Superior temporal gyrus (tissue), 1 donor: ENCODE measurements around the gene HIPK2.

Experiments
- DNase-seq: peaks from one replicate; pipeline ENCODE4 v3.0.0-alpha.2; 2016; ENCODE audit errors: extremely low spot score

The HIPK2 gene

DNA sequence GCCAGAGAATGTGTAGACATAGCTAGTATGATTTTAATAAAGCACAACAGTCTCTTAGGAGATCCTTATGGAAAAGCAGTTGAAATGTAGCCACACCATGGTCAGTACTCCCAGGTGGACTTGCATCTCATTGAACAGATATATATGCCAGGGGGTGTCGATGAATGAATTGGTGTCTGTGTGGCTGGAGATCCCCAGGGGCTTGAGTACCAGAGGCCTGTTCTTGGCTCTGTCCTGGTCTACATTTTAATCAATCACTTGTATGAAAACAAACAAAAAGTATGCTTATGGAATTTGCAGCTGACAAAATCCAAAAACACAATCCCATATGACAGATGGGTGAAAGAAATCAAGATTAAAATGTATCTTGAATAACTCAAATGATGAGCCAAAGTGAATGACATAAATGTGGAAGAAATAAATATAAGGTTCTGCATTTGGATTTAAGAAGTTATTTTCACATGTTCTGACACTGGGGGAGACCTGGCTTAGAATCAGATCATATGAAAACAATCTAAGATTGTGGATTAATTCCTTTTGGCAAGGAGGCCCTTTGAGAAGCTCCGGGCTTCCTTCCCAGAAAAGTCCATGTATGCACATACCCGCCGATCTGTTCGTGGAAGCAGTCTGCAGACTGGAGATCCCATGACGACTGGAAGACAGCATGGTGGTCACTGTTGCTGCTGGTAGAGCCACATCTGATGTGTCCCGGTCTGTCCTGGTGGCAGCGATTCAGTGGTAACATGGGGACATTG is 238.7 kb downstream of the HIPK2 start:
- no peak for DNase-seq

DNA sequence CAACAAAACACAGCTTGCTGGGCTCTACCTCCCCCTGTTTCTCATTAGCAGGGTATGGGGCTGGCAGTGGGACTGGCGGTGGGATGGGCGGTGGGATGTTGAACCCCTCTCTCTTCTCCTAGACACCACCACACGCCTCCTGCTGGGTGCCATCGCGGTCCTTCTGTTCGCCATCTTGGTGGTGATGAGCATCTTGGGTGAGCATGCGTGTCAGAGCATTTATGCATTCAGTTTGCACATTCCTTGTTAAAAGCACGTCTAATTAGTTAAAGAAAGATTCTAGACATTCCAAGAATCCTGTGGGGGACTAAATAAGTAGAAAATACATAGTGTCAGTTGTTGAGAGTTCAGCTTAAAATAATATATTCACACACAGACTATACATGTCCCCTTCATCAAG is 241.6 kb downstream of the HIPK2 start:
- no peak for DNase-seq

DNA sequence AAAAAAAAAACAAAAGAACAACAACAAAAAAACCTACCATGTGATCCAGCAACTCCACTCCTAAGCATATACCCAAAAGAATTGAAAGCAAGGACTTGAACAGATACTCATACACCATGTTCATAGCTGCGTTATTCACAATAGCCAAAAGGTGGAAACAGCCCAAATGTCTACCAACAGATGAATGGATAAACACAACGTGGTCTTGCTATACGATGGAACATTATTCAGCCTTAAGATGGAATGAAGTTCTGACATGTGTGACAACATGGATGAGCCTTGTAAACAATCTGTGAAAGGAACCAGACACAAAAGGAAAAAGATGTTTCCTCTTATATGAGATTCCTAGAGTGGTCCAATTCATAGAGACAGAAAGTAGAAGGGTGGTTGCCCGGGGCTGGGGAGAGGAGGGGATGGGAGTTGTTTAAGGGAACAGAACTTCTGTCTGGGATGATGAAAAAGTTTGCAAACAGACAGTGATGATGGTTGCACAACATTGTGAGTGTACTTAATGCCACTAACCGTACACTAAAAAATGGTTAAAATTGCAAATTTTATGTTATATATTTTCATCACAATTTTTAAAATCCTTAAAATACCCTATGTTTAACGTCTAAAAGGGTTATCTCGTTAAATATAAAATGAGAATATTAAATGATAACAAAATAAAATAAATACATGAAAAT is 242.7 kb downstream of the HIPK2 start:
- no peak for DNase-seq

DNA sequence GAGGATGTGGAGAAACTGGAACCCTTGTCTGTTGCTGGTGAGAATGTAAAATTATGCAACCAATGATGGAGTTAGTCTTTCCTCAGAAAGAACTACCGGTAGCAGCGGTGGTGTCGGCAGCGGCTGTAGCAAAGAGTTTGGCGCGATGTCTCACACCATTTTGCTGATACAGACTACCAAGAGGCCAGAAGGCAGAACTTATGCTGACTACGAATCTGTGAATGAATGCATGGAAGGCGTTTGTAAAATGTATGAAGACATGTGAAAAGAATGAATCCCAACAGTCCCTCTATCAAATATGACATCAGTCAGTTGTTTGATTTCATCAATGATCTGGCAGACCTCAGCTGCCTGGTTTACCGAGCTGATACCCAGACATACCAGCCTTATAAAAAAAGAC is 243.7 kb downstream of the HIPK2 start:
- no peak for DNase-seq

DNA sequence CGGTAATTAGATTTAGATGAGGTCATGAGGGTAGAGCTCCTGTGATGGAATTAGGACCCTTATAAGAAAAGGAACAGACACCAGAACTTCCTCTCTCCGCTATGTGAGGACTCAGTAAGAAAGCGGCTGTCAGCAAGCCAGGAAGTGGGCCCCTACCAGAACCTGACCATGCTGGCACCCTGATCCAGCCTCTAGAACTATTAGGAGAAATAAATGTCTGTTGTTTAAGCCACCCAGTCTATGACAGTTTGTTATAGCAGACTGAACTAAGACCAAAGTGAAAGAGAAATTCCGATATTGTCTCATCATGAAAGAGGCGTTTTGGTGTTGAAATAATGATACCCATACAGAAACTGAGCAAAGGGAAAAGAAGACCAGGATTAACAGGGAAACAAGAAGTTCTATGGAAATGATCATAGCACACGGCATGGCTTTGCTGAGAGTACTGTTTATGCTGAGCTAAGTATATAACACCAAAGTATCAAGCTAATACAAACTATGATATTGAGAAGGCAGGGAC is 245.1 kb downstream of the HIPK2 start:
- no peak for DNase-seq

DNA sequence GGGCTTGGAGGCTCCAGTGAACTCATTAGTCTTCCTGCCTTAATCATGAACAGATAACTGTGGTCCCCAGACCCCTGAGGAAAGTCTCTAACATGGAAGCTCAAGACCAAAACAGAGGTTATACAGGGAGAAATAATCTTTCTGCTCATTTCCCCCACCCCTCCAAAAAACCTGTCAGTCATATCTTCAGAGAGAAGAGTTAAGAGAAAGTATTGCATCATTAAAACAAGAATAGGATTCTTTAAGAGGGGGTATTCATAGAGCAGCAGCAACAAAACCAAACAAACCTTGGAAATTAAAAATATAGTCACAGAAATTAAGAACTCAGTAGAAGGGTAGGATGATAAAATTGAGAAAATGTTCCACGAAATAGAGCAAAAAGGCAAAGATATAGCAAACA is 246.7 kb downstream of the HIPK2 start:
- no peak for DNase-seq

DNA sequence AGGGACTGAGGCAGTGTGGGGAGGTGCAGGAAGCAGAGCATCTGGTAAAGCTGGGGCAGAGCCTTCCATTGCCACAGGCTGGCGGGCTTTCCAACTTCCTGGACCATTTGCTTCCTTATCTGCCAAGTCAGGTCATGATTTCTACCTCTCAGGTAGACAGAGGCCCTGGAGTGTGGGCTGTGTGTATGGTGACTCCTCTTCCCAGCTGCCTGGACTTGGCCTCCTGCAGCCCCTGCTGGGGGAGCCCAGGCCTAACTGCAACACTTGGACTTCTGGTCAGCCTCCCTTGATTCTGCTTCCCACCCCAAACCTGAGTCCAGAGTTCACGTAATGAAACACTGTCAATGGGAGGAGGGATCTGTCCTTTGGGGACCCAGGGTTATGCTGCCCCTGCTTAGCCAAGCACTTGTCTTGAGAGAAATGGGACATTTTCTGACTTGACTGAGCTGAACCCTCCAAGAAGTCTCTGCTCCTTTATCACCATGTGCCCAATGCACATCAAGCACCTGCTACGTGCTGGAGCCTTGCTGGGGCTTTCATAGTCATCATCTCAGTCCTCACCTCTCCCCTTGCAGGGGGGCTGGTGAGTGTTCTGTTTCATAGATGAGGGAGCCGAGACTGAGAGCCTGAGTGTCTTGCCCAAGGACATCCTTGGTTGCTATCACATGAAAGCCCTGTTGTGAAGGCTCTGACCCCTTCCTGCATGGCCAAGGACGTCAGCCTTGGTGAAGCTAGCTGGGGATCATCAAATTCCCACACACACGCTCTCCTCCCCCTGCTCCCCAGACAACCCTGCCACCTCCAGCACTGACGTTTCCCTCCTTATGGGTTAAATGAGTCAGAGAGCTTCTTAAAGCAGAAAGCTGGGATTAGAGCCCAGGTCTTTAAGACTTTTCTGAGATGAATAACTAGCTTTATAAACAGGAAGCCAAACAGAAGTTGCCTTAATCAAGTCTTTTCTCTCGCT is 250.9 kb downstream of the HIPK2 start:
- no peak for DNase-seq

DNA sequence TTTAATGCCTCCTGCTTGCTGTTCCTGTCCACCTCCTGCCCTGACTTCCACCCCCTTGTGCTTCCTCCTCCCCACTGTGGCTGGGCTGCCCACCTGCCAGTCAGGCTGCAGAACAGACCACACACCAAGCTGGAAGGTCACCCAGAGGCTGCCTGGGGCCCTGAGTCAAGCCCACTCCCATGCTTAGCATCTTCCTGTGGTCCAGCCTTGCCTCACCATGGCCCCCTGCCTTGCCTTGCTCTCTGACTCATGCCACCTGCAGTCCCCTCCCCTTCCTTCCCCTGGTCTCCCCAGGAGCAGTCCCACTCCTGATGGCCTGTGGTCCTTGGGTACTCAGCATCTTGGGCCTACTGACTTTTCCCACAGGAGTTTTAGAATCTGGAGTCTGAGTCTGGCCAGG is 252.0 kb downstream of the HIPK2 start:
- DNase-seq = no peak

DNA sequence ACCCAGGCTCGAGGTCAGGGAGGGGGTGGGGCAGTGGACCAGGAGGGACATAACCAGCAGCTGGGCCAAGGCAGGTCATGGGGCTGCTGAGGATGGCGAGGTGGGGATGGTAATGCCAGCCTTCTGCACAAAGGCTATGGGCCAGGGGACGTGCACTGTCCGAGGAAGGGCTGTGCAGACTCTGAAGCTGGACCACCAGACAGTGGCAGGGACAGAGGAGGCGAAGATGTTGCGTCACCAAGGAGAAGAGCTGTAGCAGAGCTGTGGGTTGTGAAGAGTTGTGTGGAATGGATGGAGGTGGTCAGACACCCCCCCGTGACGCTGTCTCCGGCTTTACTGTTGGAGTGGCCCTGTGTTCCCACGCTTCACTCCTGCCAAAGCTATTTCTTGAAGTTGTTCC is 252.6 kb downstream of the HIPK2 start:
- DNase-seq = no peak

DNA sequence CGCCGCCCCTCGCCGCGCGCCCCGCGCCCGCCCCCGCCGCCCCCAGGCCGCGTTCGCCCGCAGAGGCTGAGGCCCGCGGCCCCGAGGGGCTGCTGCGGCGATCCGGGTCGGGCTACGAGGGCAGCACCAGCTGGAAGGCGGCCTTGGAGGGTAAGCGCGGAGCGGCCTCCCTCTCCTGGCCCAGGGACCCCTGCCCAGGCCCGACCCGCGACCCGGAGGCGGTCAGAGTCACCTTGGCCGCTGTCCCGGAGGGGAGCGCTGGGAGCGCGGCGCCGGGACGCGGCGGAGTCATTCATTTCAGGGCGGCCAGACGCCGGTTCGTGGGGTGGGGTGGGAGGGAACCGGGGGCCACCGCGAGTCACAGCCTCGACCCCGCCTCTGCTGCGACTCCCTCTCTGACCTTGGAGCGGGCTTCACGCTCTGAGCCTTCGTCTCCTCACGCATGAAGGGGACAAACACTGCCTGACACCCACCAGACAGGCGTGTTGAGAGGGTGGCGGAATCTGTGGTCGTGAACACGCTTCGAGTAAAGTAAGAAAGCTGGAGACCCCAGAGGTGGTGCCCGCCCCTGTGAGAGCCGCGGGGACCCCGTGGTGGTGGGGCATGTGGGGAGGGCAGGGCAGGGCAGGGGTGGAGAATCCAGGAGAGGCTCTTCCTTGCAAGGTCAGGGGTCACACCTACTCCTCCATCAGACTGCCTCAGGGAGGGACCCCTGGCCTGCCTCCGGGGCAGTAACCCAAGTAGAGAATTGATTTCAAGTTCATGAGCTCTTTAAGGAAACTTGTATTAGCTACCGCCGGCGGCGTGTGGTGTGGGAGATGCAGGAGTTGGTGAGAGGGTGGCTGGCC is 253.6 kb downstream of the HIPK2 start:
- DNase-seq = no peak

DNA sequence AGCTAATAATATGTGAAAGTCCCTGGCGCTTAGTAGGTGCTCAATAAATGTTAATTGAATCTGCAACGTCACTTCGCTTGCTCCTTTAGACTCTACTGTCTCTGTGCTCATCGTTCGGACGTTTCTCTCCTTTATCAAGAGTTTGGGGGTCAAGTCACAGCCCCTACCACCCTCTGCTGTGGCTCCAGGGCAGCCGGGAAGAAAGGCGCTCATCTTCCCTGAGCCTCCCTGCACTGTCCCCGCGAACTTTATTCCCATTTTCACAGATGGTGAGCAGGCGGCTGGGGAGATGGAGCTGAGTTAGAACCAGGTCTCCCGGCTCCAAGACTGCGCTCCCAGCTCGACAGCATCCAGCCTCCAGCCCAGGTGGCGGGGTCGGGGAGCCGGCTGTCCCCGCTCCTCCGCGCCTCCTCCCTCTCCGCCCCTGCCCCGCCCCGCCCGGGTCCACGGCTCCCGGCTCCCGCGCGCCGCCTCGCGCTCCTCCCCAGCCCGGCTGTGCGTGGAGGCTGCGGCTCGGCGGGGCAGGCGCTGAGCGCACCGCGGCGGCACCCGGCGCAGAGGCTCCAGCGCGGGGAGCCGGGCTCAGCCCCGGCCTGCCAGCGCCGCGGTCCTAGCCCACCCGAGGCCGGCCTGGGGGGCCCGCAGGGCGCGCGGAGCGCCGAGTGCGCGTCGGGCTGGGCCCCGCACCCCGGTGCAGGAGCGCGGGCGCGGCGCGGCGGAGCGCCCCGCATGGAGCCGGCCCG is 254.4 kb downstream of the HIPK2 start, which contains the start of gene CLEC2L:
Gene CLEC2L (plus strand): TSS at position 487 of the 743 bp plus-strand sequence. CDS start 243 bp downstream, at position 730.
- DNase-seq = no peak

DNA sequence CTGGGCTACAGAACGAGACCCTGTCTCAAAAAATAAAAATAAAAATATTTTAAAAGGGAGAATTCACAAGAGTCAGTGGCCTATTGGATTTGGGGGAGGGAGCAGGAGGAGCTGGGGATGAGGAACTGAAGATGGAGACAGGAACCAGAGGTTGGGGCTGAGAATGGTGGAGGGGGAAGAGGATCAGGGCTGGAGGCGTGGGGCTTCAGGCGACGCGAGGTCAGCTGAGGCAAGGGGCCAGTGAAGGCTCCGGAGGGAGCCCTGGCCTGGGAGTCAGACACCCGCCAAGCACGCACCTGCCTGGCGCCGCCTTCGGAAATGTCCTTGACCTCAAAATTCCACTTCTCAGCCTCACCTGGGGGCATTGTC is 255.0 kb downstream of the HIPK2 start:
- no peak for DNase-seq

DNA sequence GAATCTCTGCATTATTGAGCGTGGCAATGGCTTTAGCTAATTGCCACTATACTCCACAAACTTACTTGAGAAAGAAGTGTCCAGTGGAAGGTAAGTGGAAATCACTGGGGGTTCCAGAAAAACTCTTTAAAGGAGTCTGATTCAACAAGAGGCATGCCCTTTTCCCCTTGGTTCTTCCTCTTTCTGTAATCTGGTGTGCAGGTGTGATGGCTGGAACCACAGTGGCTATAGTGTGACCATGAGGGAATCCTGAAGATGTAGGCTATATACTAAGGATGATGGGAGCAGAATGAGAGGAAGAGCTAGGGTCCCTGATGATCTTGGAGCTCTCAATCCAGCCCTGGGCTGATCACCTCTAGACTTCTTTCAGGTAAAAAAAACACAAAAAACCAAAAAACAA is 256.4 kb downstream of the HIPK2 start:
- DNase-seq = no peak

DNA sequence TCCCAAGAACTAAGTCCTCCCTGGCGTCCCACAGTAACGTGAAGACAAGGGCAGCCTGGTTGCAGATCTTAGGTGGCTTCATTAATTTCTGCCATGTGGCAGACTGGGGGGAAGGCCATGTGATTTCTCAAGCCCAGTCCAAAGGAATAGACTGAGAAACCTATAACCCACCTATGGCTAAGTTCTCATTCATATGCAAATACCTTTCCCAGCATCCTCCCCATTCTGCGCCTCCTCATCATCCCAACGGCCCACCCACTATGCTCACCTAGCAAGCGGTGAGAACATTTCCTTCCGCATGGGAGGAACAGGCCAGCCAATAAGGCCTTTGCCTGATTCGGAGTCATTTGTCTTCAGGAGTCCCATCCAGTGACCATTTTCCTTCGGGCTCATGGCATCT is 262.5 kb downstream of the HIPK2 start:
- no peak for DNase-seq
